K562 (cell line): ENCODE results near the gene ANKRD11. TPM values are rescaled to one million over a fixed set of nuclear protein-coding genes. Genes with fewer than 3 reads are reported as not detected.

Experiments used
- ATAC-seq: fragments of 200-7000 bp; cut with Tn5 transposase; 3 replicates; pipeline ENCODE4 v1.9.1; 2020; ENCODE audit warnings: moderate library complexity
- BruUV-seq: library from RNA; stranded (reverse); fragments of 400-500 nt; replicated peaks from 2 replicates; lab custom pipeline; 2021; lab: Mats Ljungman, UMichigan
- CTCF ChIA-PET: fragments of 300-600 bp; formaldehyde crosslinking; extraction: SDS; loops from one replicate; lab custom pipeline; 2021; ENCODE audit warnings: low intra/inter-chr PET ratio; lab: Yijun Ruan, JAX
- POLR2A ChIA-PET: fragments of 300-600, 350-650 bp; sonication (Branson Sonifier 250); formaldehyde crosslinking; extraction: SDS; loops from one replicate; lab custom pipeline; 2021; ENCODE audit warnings: antibody characterized with exemption, inconsistent platforms; lab: Yijun Ruan, JAX
- DNase-seq, 4 experiments: peaks; one replicate each; pipeline versions ENCODE4 v3.0.0 to v3.0.0-alpha.2; 2011 to 2018; ENCODE audit warnings: low spot score in 3 of 4, mixed read lengths in 3 of 4; ENCODE audit errors: extremely low read depth in 1 of 4
- FAIRE-seq: peaks from 2 replicates; lab custom pipeline; 2011; peaks lifted over from hg19 to GRCh38; lab: Jason Lieb, UNC
- H2AFZ ChIP-seq: 2 replicates; pipeline ENCODE4 v1.6.0; 2011; ENCODE audit warnings: low read depth, low read length, control low read depth, inconsistent platforms
- H3K27ac ChIP-seq: fragments of 200-600 bp; 3 replicates; pipeline ENCODE4 v1.8.0; 2011; ENCODE audit warnings: low read depth, mild to moderate bottlenecking, control low read depth, inconsistent platforms, low read length, moderate library complexity, mixed read lengths; ENCODE audit errors: extremely low read depth
- H3K27me3 ChIP-seq, 2 experiments: fragments of 300-600 bp in 1 of 2; 2 replicates in 1 of 2; 3 replicates in 1 of 2; pipeline versions ENCODE4 v1.6.0 to v1.8.0; 2011; ENCODE audit warnings: inconsistent platforms in 2 of 2, low read length in 2 of 2, mild to moderate bottlenecking in 1 of 2, mixed read lengths in 1 of 2, moderate library complexity in 1 of 2; ENCODE audit not compliant: control insufficient read depth in 2 of 2, insufficient read depth in 2 of 2
- H3K36me3 ChIP-seq: fragments of 300-600 bp; 3 replicates; pipeline ENCODE4 v1.8.0; 2011; ENCODE audit warnings: mild to moderate bottlenecking, low read length, inconsistent platforms; ENCODE audit not compliant: control insufficient read depth, insufficient read depth
- H3K4me1 ChIP-seq, 2 experiments: fragments of 200-600 bp in 1 of 2; replicated peaks in 1 of 2; 2 replicates in 1 of 2; 3 replicates in 1 of 2; pipeline versions ENCODE4 v1.5.1 to v1.8.0; 2011; ENCODE audit warnings: inconsistent platforms in 2 of 2, low read length in 2 of 2, mild to moderate bottlenecking in 1 of 2, mixed read lengths in 1 of 2, moderate library complexity in 1 of 2; ENCODE audit not compliant: control insufficient read depth in 2 of 2, insufficient read depth in 2 of 2
- H3K4me2 ChIP-seq: 2 replicates; pipeline ENCODE4 v1.6.1; 2011; ENCODE audit warnings: low read length, control low read depth, inconsistent platforms, mixed read lengths; ENCODE audit not compliant: insufficient read depth
- H3K4me3 ChIP-seq: fragments of 200-600 bp; sonication (generic), shearing (Covaris generic); 2 replicates; pipeline ENCODE4 v1.5.1; 2016; ENCODE audit warnings: control low read depth, inconsistent platforms
- H3K79me2 ChIP-seq: fragments of 200-600 bp; 3 replicates; pipeline ENCODE4 v1.8.0; 2011; ENCODE audit warnings: low read length, inconsistent platforms; ENCODE audit not compliant: control insufficient read depth, insufficient read depth
- H3K9ac ChIP-seq, 2 experiments: 2 replicates each; pipeline versions ENCODE4 v1.6.0 to v1.6.1; 2011; ENCODE audit warnings: low read depth in 2 of 2, low read length in 2 of 2, control low read depth in 1 of 2, inconsistent platforms in 1 of 2, mild to moderate bottlenecking in 1 of 2, mixed read lengths in 1 of 2; ENCODE audit not compliant: insufficient read depth in 1 of 2
- H3K9me1 ChIP-seq: one replicate; pipeline ENCODE4 v1.6.0; 2011; ENCODE audit warnings: inconsistent platforms, mild to moderate bottlenecking, low read length, moderate library complexity; ENCODE audit not compliant: control insufficient read depth, insufficient read depth
- H3K9me3 ChIP-seq: replicated peaks from 2 replicates; pipeline ENCODE4 v1.5.1; 2011; ENCODE audit warnings: low read depth, low read length, inconsistent platforms; ENCODE audit not compliant: control insufficient read depth, insufficient read depth
- H4K20me1 ChIP-seq: replicated peaks from 2 replicates; pipeline ENCODE4 v1.6.1; 2011; ENCODE audit warnings: low read length, inconsistent platforms, mixed read lengths; ENCODE audit not compliant: control insufficient read depth, insufficient read depth
- CBFA2T3 ChIP-seq: fragments of 450-650 bp; IDR thresholded peaks from 2 replicates; pipeline ENCODE4 v1.6.1; 2017
- CBX8 ChIP-seq: fragments of 200-600 bp; sonication (generic); IDR thresholded peaks from 2 replicates; pipeline ENCODE4 v1.6.1; 2012; ENCODE audit warnings: borderline replicate concordance, mixed run types, low read depth, mild to moderate bottlenecking, moderate library complexity, mixed read lengths, low read length, control low read depth, inconsistent platforms; ENCODE audit not compliant: poor library complexity, severe bottlenecking; ENCODE audit errors: extremely low read depth
- ETV5 ChIP-seq: sonication (generic); formaldehyde crosslinking; IDR thresholded peaks from 2 replicates; pipeline ENCODE4 v1.4.0; 2020; ENCODE audit warnings: low read depth, mild to moderate bottlenecking, missing genetic modification reagents
- MAZ ChIP-seq, 2 experiments: fragments of 450-650 bp in 1 of 2; sonication (generic) in 1 of 2; formaldehyde crosslinking; IDR thresholded peaks in 1 of 2; conservative IDR thresholded peaks in 1 of 2; 2 replicates each; pipeline versions ENCODE4 v1.4.0 to v1.5.0; 2020; ENCODE audit warnings: mild to moderate bottlenecking in 1 of 2, missing genetic modification reagents in 1 of 2
- PPARD ChIP-seq: fragments of 250-450 bp; sonication (Bioruptor Pico); IDR thresholded peaks from 2 replicates; pipeline ENCODE4 v1.8.0; 2022; ENCODE audit warnings: inconsistent platforms, mild to moderate bottlenecking, moderate library complexity
- PURB ChIP-seq: sonication (generic); formaldehyde crosslinking; IDR thresholded peaks from 2 replicates; pipeline ENCODE4 v1.9.0; 2021; ENCODE audit warnings: low read depth, mild to moderate bottlenecking, missing genetic modification reagents
- RBM22 ChIP-seq: fragments of 200-400 bp; formaldehyde crosslinking; IDR thresholded peaks from 2 replicates; pipeline ENCODE4 v1.6.1; 2018; ENCODE audit warnings: low read length, low read depth; ENCODE audit not compliant: poor library complexity, severe bottlenecking
- SMARCA4 ChIP-seq: fragments of 450-650 bp; IDR thresholded peaks from 2 replicates; pipeline ENCODE4 v1.6.1; 2016
- WGBS: fragments of 100-300 bp; shearing (Covaris generic); methylation state at CpG from one replicate; pipeline ENCODE4 v1.1.6; 2016; ENCODE audit warnings: low coverage, mixed read lengths; ENCODE audit not compliant: insufficient coverage; ENCODE audit errors: missing lambda C conversion rate; 5-methylcytosine and 5-hydroxymethylcytosine counted together
- in situ Hi-C: fragments of 300-500 bp; cut with MboI; formaldehyde crosslinking; loops from 4 replicates; pipeline ENCODE4 v1.15.0; 2018; ENCODE audit warnings: inconsistent platforms, mixed read lengths
- intact Hi-C: fragments of 100-400 bp; cut with micrococcal nuclease; formaldehyde crosslinking; loops from 2 replicates; pipeline ENCODE4 v1.14.2; 2022
- polyA plus RNA-seq, 8 experiments: library from polyadenylated mRNA; depleted of rRNA in 4 of 8; stranded (reverse) in 5 of 8; unstranded in 3 of 8; fragments of >200 nt; fragmentation: Nextera tagmentation in 2 of 8; fragmentation: Illumina TruSeq in 1 of 8; extraction: Ambion mirVana in 2 of 8; extraction: Trizol in 1 of 8; gene quantifications; 2 replicates each; pipeline versions ENCODE4 v1.2.1 to v1.2.3, GENCODE V29; 2011 to 2014; ENCODE audit warnings: inconsistent platforms in 1 of 8, missing spikeins in 1 of 8
- total RNA-seq, 7 experiments: library from RNA; depleted of rRNA in 6 of 7; stranded (reverse); fragments of >200 nt in 6 of 7; fragmentation: Illumina TruSeq in 2 of 7; extraction: Trizol in 2 of 7; gene quantifications; 2 replicates each; pipeline versions ENCODE4 v1.2.1 to v1.2.3, GENCODE V29; 2011 to 2021; ENCODE audit warnings: low replicate concordance in 1 of 7
- TF ChIP-seq, protein P1 (sequence below), 2 experiments: fragments of 450-650 bp in 1 of 2; sonication (generic) in 1 of 2; formaldehyde crosslinking in 1 of 2; IDR thresholded peaks in 1 of 2; conservative IDR thresholded peaks in 1 of 2; 2 replicates each; pipeline versions ENCODE4 v1.6.1 to v1.8.1; 2016 to 2023; ENCODE audit warnings: mild to moderate bottlenecking in 2 of 2, moderate library complexity in 2 of 2, inconsistent platforms in 1 of 2, missing genetic modification reagents in 1 of 2

The ANKRD11 gene
- total and polyA plus RNA-seq, 9 of the 15 experiments (the other 6 are each of a cell fraction or from before 2014, with no cell fraction given), result 4.7 to 126 (median 31.7) TPM

DNA sequence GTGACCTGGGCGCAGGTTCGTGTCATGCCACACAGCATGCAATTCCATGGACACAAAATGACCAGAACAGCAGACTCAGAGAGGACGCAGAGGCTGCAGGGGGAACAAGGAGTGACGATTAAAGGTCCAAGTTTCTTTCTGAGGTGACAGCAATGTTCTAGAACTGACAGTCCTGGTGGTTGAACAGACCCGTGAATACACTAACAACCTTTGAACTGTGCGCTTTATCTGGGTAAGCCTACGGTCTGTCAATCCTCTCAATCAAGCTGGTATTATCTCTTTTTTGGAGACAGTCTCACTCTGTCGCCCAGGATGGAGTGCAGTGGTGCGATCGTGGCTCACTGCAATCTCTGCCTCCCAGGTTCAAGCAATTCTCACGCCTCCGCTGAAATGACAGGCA lies 138.7 kb downstream of the ANKRD11 start:
- no peaks in the 10 kb centered on the region for H3K27me3 ChIP-seq
- CTCF ChIA-PET, result no interaction called here
- no peak overlapping the region; a peak in 1 of 4 replicates for H3K9ac ChIP-seq
- no peak for FAIRE-seq
- no peak overlapping the region for H3K4me2 ChIP-seq
- no peaks in the 10 kb centered on the region for H3K9me3 ChIP-seq
- no TSS peak for BruUV-seq
- DNase-seq, result no peak
- no peak; the same call in 2 of the 3 replicates for ATAC-seq
- TF ChIP-seq CBFA2T3, result peak; percentile 36
- TF ChIP-seq MAZ (CRISPR knock-in tag; conservative IDR thresholded peaks at IDR 0.05 in 1 of 2, IDR thresholded peaks at IDR 0.05 in 1 of 2), result no peak
- H3K27ac ChIP-seq, result no peak overlapping the region
- H3K9me1 ChIP-seq, result peaks cover 22% of the 10 kb centered on the region
- in situ Hi-C loops, result no loop called here
- WGBS, result 49% methylated on average over 12 of the region's 12 CpGs
- H4K20me1 ChIP-seq, result peaks cover 73% of the 10 kb centered on the region
- H2AFZ ChIP-seq, result no peak overlapping the region
- peaks cover 96% of the 10 kb centered on the region for H3K79me2 ChIP-seq
- H3K4me3 ChIP-seq, result no peak overlapping the region
- intact Hi-C loops, result no loop called here
- POLR2A ChIA-PET, result interaction anchor here (0.6 to 1.1 kb wide), 3 partner anchors 8 to 22 kb away, joined by 3 read pairs; no protein-coding TSS in a partner anchor
- H3K36me3 ChIP-seq, result peaks cover 39% of the 10 kb centered on the region; the same call in 2 of the 3 replicates
- peaks cover 14 to 33% of the 10 kb centered on the region in 2 experiments; a peak in 4 of 5 replicates for H3K4me1 ChIP-seq

DNA sequence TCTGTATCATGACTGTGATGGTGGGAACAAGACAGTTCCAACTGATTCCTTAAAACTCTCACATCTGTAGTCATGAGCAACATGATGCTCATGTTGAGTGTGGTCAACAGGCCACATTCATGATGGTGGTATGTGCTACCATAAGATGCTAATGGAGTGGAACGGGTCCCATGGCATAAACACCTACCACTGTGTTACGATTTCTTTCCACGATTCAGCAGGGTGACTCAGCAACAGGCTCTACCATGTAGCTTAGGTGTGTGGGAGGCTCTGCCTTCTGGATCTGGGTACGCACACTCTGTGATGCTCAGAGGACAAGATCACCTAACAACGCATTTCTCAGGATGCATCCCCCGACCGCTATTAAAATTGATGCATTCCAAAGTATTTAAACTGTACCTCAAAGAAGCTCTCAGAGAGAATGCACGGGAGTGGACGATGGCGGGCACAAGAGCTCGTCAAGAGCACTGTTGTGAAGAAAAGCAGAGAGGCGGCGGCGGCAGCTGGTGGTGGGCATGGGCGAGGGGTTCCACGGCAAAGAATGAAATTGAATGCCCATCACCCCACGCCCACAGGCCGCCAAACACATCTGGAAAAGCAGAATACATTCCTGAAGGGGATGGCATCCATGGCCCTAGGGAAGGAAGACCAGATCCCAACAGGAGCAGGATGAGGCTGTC lies 139.5 kb downstream of the ANKRD11 start:
- peaks cover 76% of the 10 kb centered on the region for H4K20me1 ChIP-seq
- H3K27me3 ChIP-seq, result no peaks in the 10 kb centered on the region
- FAIRE-seq (no peak), ATAC-seq (peak; percentile 38; the same call in 2 of the 3 replicates), DNase-seq (no peak)
- H3K4me3 ChIP-seq, result no peak overlapping the region
- POLR2A ChIA-PET, result interaction anchor here (0.5 to 1.0 kb wide), 3 partner anchors 9 to 22 kb away, joined by 3 read pairs; no protein-coding TSS in a partner anchor
- H3K27ac ChIP-seq, result no peak overlapping the region; the same call in 2 of the 3 replicates
- peaks cover 21% of the 10 kb centered on the region for H3K9me1 ChIP-seq
- WGBS, result 82% methylated on average over 18 of the region's 18 CpGs
- H3K9ac ChIP-seq, result no peak overlapping the region
- in situ Hi-C loops (no loop called here), intact Hi-C loops (no loop called here)
- H3K4me1 ChIP-seq, result peaks cover 14 to 32% of the 10 kb centered on the region in 2 experiments; a peak in 4 of 5 replicates
- no peaks in the 10 kb centered on the region for H3K9me3 ChIP-seq
- no peak overlapping the region for H3K4me2 ChIP-seq
- peaks cover 35% of the 10 kb centered on the region; the same call in 2 of the 3 replicates for H3K36me3 ChIP-seq
- no TSS peak for BruUV-seq
- peaks cover 97% of the 10 kb centered on the region for H3K79me2 ChIP-seq
- CTCF ChIA-PET, result interaction anchor here (0.7 kb wide), 1 partner anchor 130 kb away, joined by 3 read pairs; no protein-coding TSS in a partner anchor
- H2AFZ ChIP-seq, result no peak overlapping the region
- TF ChIP-seq, protein P1, sequence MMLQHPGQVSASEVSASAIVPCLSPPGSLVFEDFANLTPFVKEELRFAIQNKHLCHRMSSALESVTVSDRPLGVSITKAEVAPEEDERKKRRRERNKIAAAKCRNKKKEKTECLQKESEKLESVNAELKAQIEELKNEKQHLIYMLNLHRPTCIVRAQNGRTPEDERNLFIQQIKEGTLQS (IDR thresholded peaks at IDR 0.05), result peak; percentile 17; the same call in 1 of the 2 replicates
- TF ChIP-seq, protein P1 (CRISPR knock-in tag; conservative IDR thresholded peaks at IDR 0.05), result no peak
- TF ChIP-seq CBX8 (no peak), PPARD (CRISPR knock-in tag) (no peak), SMARCA4 (no peak), ETV5 (no peak), PURB (CRISPR knock-in tag) (no peak), RBM22 (peak; percentile 49)
